GM12801 (cell line): ENCODE results near the gene NRAS.

Experiments
- TF ChIP-seq, protein P1 (sequence below): IDR thresholded peaks from one replicate; pipeline ENCODE4 v1.5.1; 2011; ENCODE audit warnings: control low read depth; ENCODE audit not compliant: insufficient read length; ENCODE audit errors: extremely low read depth

The NRAS gene

DNA sequence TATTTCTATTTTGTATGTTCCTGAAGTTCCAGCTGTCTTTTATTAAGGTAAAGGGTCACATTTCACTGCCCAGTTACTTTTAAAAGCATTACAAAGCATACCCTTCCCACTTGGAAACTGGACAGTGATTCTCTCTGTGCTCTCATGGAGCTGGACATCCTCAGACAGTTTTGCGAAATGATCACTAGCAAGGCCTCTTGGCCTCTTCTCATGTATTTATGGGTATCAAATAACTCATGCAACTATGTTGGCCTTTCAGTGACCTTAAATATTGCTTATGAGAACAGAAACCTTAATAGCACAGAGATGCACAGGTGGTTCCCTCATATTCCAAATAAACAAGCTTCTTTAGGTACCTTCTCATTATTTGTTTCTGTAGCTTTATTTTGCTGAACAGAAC, 13.3 kb downstream of the NRAS start:
- TF ChIP-seq, protein P1, sequence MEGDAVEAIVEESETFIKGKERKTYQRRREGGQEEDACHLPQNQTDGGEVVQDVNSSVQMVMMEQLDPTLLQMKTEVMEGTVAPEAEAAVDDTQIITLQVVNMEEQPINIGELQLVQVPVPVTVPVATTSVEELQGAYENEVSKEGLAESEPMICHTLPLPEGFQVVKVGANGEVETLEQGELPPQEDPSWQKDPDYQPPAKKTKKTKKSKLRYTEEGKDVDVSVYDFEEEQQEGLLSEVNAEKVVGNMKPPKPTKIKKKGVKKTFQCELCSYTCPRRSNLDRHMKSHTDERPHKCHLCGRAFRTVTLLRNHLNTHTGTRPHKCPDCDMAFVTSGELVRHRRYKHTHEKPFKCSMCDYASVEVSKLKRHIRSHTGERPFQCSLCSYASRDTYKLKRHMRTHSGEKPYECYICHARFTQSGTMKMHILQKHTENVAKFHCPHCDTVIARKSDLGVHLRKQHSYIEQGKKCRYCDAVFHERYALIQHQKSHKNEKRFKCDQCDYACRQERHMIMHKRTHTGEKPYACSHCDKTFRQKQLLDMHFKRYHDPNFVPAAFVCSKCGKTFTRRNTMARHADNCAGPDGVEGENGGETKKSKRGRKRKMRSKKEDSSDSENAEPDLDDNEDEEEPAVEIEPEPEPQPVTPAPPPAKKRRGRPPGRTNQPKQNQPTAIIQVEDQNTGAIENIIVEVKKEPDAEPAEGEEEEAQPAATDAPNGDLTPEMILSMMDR, result no peak

- TF ChIP-seq, protein P1, result no peak
Measured at GRCh38 chr1:114702737-114703136, 13.8 kb downstream of the NRAS start.

DNA sequence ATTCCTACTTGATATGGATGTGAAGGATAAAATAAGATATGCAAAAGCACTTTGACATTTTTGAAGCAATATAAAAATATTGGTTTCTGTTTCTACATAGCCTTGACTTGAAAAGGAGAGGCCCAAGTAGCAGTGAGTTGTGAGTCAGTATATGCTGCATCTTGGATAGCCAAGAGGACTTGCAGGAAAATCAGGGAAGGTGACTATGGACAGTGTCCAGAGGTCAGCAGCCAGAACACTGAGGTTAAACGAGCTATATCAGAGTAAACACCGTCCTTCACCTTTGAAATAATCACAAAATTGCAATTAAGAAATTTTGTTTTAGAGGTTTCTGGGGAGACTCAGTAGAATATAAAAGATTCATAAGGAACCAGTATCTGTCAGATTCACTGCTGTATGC, 14.6 kb downstream of the NRAS start:
- TF ChIP-seq, protein P1, result no peak

DNA sequence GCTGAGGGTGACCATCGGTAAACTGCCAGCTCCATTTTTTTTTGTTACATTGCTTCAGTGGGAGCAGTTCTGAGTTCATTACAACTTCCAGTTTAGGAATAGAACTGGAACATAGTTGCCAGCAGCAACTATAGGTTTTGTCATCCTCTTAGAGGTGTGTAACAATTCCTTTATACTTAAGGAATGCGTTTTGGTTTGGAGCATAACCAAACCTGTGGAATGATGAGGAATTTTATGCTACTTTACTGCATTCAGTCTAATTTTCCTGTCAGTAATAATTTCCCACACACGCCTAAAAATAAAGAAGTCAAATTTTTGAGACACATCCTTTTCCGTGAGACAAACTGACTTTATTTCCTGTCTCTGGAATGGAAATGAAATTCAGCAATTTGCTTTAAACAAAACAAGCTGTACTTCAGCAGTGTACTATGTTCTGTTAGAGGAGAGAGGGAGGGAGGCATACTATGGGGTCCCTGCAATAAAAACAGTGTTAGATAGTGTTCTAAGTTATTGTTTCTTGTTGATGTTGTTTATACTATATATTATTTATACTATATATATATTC, 16.5 kb downstream of the NRAS start:
- TF ChIP-seq, protein P1, result no peak

DNA sequence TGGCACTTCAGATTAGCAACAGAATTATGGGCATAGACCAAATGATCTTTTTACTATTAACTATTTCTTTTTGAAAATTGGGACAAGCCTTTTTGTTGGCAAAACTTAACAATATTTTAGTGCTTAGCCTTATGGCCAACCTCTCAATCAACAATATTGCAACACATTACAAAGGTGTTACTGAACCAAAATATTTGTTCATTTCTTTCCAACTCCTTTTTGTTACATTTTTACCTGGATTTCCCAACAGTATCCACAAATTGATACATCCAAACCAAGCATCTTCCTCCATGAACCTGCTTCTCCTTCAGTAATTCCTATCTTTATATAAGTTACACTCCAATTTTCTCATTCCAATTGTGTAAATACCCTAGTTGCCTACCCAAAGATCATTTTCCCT, 19.8 kb downstream of the NRAS start:
- TF ChIP-seq, protein P1, result no peak

GRCh38 chr1:114695430-114696058, 21.0 kb downstream of the NRAS start, which contains the start of gene AMPD1:
Gene AMPD1, minus strand, starts transcription at chr1:114695546. Its CDS starts 75 bp downstream, at chr1:114695471.
- TF ChIP-seq, protein P1, result no peak

DNA sequence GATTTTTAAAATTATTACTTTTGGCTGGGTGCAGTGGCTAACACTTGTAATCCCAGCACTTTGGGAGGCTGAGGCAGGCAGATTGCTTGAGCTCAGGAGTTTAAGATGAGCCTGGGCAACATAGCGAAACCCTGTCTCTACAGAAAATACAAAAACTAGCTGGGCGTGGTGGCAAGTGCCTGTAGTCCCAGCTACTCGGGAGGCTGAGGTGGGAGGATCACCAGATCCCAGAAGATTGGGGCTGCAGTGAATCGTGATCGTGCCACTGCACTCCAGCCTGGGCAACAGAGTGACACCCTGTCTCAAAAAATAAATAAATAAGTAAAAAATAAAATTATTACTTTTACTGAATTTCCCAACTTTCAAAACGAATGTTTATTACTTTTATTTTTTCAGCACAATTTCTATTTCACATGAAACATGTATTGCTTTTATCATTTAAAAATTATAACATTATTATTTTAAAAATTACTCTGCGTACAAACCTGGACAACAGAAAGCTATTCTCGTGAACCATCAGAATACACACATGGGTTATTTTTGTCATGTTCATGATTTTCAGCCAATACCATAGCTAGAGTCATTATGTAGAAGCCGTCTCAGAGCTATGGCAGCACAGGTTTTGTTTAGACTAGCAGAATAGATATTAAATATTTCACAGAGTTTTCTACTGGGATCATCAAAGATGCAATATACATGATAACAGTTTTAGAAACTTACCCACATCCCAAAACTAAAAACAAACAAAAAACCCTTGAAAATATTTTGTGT, 21.8 kb downstream of the NRAS start:
- TF ChIP-seq, protein P1, result no peak
